Psoas muscle (tissue), 8 donors: ENCODE measurements around the gene TMEM255B. TPM values are rescaled to one million over a fixed set of nuclear protein-coding genes. Genes with fewer than 3 reads are reported as not detected.

Experiments
- ATAC-seq, 4 donors: fragments of 200-7000 bp; cut with Tn5 transposase; one replicate each; pipeline ENCODE4 v1.9.1; 2020; ENCODE audit warnings: moderate library complexity in 3 of 4, mild to moderate bottlenecking in 2 of 4
- DNase-seq, 2 donors: peaks; one replicate each; pipeline ENCODE4 v3.0.0-alpha.2; 2020
- H3K27ac ChIP-seq: fragments of 200-600 bp; one replicate; pipeline ENCODE4 v1.8.0; 2022
- H3K27me3 ChIP-seq, 3 donors: fragments of 200-600 bp in 1 of 3; one replicate each; pipeline versions ENCODE4 v1.6.1 to v1.8.0; 2013 to 2022; ENCODE audit warnings: low read length in 2 of 3, mild to moderate bottlenecking in 2 of 3, moderate library complexity in 1 of 3; ENCODE audit not compliant: insufficient read depth in 3 of 3
- H3K36me3 ChIP-seq, 2 donors: fragments of 200-600 bp in 1 of 2; one replicate each; pipeline versions ENCODE4 v1.6.1 to v1.8.0; 2013 to 2022; ENCODE audit warnings: low read depth in 1 of 2, mild to moderate bottlenecking in 1 of 2, moderate library complexity in 1 of 2; ENCODE audit not compliant: insufficient read depth in 1 of 2
- H3K4me1 ChIP-seq: fragments of 200-600 bp; one replicate; pipeline ENCODE4 v1.8.0; 2022
- H3K4me3 ChIP-seq: fragments of 200-600 bp; one replicate; pipeline ENCODE4 v1.8.0; 2022; ENCODE audit warnings: mild to moderate bottlenecking
- H3K9me3 ChIP-seq: fragments of 200-600 bp; one replicate; pipeline ENCODE4 v1.8.0; 2022
- WGBS, 3 donors: extraction: QIAGEN DNeasy Blood & Tissue Kit; methylation state at CpG; one replicate each; pipeline versions ENCODE4 v1.1.6 to v1.1.7; 2013; 5-methylcytosine and 5-hydroxymethylcytosine counted together
- intact Hi-C, 2 donors: fragments of 100-400 bp; cut with DNase I; formaldehyde crosslinking; loops; one replicate each; pipeline versions ENCODE4 v1.11.0 to v1.14.2; 2022
- polyA plus RNA-seq, 3 donors: library from polyadenylated mRNA; stranded (reverse); fragments of 200-250 nt; gene quantifications; one replicate each; pipeline ENCODE4 v1.2.3, GENCODE V29; 2013
- total RNA-seq, 4 donors: library from RNA; stranded (reverse); fragmentation: NEBNext Ultra II Directional in 2 of 4; extraction: Animal tissue kit (Norgen Biotek cat#: 25700) in 2 of 4; gene quantifications; one replicate each; pipeline versions ENCODE4 v1.2.1 to v1.2.4, GENCODE V29; 2021 to 2023
- TF ChIP-seq, protein P1 (sequence below): fragments of 200-600 bp; IDR thresholded peaks from one replicate; pipeline ENCODE4 v1.8.0; 2022; ENCODE audit warnings: antibody characterized with exemption
- donor health status: healthy with polysubstance abuse.
- donor health status: DM: no; HTN: no; CAD: no; lungs with moderate emphysema.
- donor health status: Bipolar disorder and iron deficiency.
- donor health status: healthy.
- donor health status: DM: yes; HTN: yes; CAD: no.
- donor health status: DM: no; HTN: no; CAD: no.
- donor health status: DM: no; HTN: no; CAD: no.
- donor health status: DM: yes; HTN: yes; CAD: no.

TMEM255B gene
- total and polyA plus RNA-seq, 7 donors, result 0.45 to 5.1 (median 2.1) TPM

DNA sequence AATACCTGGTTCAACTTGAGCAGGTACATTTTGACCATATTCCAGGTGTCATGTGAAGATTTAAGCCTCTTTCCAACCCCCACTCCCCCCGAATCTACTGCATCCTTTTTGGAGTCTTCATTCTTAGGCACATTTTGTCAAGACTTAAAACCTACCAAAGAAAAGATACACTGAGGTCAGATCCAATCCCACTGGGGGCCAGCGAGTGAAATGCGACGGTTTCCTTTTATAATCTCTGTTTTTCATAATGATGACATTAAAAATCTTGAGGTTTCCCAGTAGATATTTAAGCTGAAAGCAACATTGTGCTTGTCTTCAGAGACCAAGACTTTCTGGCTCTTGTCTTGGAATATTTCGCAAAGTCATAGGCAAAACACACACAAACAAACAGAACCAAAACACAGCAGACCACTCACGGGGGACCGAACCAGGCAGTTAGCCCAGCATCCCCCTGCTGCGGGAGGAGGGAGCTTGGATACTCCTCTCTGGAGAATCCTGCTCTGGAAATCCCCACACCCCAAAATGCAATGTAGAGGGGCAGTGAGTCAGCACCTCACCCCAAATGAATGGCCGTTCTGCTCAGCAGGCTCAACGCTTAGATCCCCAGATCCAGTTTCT lies 105.4 kb downstream of the TMEM255B start:
- WGBS, 3 donors, result 11 to 27% (median 13%) methylated on average over 10 of the region's 10 CpGs
- intact Hi-C loops, result loop anchor here in 1 of 2 donors (5.0 to 10.0 kb wide), 3 partner anchors 42 to 83 kb away; no protein-coding TSS in a partner anchor

DNA sequence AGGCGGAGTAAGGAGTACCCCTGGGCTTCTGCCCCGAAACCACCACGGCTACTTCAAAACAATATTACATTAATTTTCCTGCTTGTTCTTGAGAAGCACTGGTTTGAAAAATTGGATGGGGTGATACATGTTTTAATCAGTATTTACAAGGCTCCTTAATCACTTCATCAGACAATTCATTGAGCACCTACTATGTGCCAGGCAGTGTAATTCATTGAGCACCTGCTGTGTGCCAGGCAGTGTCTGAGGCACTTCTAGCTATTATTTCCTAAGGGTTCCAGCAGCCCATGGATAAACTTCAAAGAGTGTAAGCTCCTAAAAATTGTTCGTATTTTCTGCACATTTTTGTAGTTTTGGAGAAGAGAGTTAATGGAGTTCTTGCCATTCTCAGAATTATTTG lies 106.4 kb downstream of the TMEM255B start:
- DNase-seq, result no peak
- Histone ChIP-seq H3K36me3 (peaks cover 0 to 9% of the 10 kb centered on the region in 2 donors), H3K9me3 (no peaks in the 10 kb centered on the region), H3K4me3 (no peak overlapping the region), H3K27ac (no peak overlapping the region), H3K27me3 (no peaks in the 10 kb centered on the region), H3K4me1 (peaks cover 22% of the 10 kb centered on the region)
- 81 to 97% (median 94%) methylated on average over 4 of the region's 4 CpGs for WGBS, 3 donors
- ATAC-seq, result no peak
- TF ChIP-seq, protein P1, sequence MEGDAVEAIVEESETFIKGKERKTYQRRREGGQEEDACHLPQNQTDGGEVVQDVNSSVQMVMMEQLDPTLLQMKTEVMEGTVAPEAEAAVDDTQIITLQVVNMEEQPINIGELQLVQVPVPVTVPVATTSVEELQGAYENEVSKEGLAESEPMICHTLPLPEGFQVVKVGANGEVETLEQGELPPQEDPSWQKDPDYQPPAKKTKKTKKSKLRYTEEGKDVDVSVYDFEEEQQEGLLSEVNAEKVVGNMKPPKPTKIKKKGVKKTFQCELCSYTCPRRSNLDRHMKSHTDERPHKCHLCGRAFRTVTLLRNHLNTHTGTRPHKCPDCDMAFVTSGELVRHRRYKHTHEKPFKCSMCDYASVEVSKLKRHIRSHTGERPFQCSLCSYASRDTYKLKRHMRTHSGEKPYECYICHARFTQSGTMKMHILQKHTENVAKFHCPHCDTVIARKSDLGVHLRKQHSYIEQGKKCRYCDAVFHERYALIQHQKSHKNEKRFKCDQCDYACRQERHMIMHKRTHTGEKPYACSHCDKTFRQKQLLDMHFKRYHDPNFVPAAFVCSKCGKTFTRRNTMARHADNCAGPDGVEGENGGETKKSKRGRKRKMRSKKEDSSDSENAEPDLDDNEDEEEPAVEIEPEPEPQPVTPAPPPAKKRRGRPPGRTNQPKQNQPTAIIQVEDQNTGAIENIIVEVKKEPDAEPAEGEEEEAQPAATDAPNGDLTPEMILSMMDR, result no peak
- intact Hi-C loops, result loop anchor here in 1 of 2 donors (10.0 kb wide), 1 partner anchor 59 kb away; no protein-coding TSS in a partner anchor

More for the DNA sequence above, 105.4 kb downstream of the TMEM255B start:
- Histone ChIP-seq H3K27me3 (no peaks in the 10 kb centered on the region), H3K36me3 (peaks cover 0 to 9% of the 10 kb centered on the region in 2 donors), H3K9me3 (no peaks in the 10 kb centered on the region), H3K4me1 (peaks cover 22% of the 10 kb centered on the region), H3K27ac (peak overlapping the region; percentile 85), H3K4me3 (peak overlapping the region; percentile 90)
- ATAC-seq (peak in 1 of 4 donors; percentile 8), DNase-seq (peak in 1 of 2 donors; percentile 67)
- TF ChIP-seq, protein P1, result no peak

Other genes with a start within 250 kb of the TMEM255B start
- 10 to 100 TPM; 27.3 to 37.2 (median 31.6) TPM for gene TFDP1, start 174.5 kb upstream of the TMEM255B start, total RNA-seq
- gene TFDP1, start 174.5 kb upstream of the TMEM255B start, polyA plus RNA-seq, result 10 to 100 TPM; 18.8 to 40.2 (median 31.4) TPM
- gene ATP4B, start 101.0 kb upstream of the TMEM255B start, total RNA-seq, result not detected
- under 1 TPM in 1 of 3 donors, not detected in 2; 0.04 TPM for gene ATP4B, start 101.0 kb upstream of the TMEM255B start, polyA plus RNA-seq
- gene GRK1, start 92.0 kb upstream of the TMEM255B start, total RNA-seq, result under 1 TPM in 1 of 4 donors, not detected in 3; 0.10 TPM
- not detected for gene GRK1, start 92.0 kb upstream of the TMEM255B start, polyA plus RNA-seq
- gene GAS6, start 104.8 kb downstream of the TMEM255B start, total RNA-seq, result 100 to 1,000 TPM in 1 of 4 donors, 10 to 100 TPM in 3; 65.5 to 103 (median 75.9) TPM
- 10 to 100 TPM; 51.6 to 90.9 (median 52.1) TPM for gene GAS6, start 104.8 kb downstream of the TMEM255B start, polyA plus RNA-seq
- gene C13orf46, start 214.8 kb downstream of the TMEM255B start, total RNA-seq, result 1 to 10 TPM in 1 of 4 donors, under 1 TPM in 3; 0.24 to 2.5 (median 0.73) TPM
- under 1 TPM in 2 of 3 donors, not detected in 1; 0.14 to 0.53 TPM for gene C13orf46, start 214.8 kb downstream of the TMEM255B start, polyA plus RNA-seq